SU-DHL-6 (cell line): ENCODE data around the gene COG2.

ENCODE experiments used
- H2AFZ ChIP-seq: fragments of 200-600 bp; sonication (generic); 2 replicates; pipeline ENCODE4 v1.6.1; 2014; ENCODE audit warnings: low read depth, mild to moderate bottlenecking, moderate library complexity, mixed read lengths, antibody characterized with exemption, low read length; ENCODE audit not compliant: severe bottlenecking
- H3F3A ChIP-seq: fragments of 200-600 bp; shearing (Covaris generic); 2 replicates; pipeline ENCODE4 v1.6.0; 2016; ENCODE audit warnings: antibody characterized with exemption, mild to moderate bottlenecking; ENCODE audit not compliant: insufficient read depth
- H3K27ac ChIP-seq: fragments of 200-600 bp; sonication (generic); 2 replicates; pipeline ENCODE4 v1.5.1; 2016; ENCODE audit warnings: low read depth, mild to moderate bottlenecking, low read length, moderate library complexity, mixed read lengths
- H3K27me3 ChIP-seq: fragments of 200-600 bp; sonication (generic), shearing (Covaris generic); 2 replicates; pipeline ENCODE4 v1.6.0; 2014; ENCODE audit warnings: mild to moderate bottlenecking, low read length
- H3K36me3 ChIP-seq: fragments of 200-600 bp; sonication (generic); 2 replicates; pipeline ENCODE4 v1.6.1; 2014; ENCODE audit warnings: mild to moderate bottlenecking, low read length, mixed read lengths
- H3K4me2 ChIP-seq: fragments of 300-600, 200-600 bp; shearing (Covaris generic), sonication (generic); 2 replicates; pipeline ENCODE4 v1.6.0; 2014; ENCODE audit warnings: low read length, low read depth, mild to moderate bottlenecking; ENCODE audit not compliant: poor library complexity, severe bottlenecking
- H3K4me3 ChIP-seq: fragments of 200-600 bp; sonication (generic); 2 replicates; pipeline ENCODE4 v1.5.1; 2014; ENCODE audit warnings: antibody characterized with exemption, low read length, mild to moderate bottlenecking, mixed read lengths; ENCODE audit not compliant: insufficient read depth, poor library complexity, severe bottlenecking
- H3K79me2 ChIP-seq: fragments of 200-600 bp; sonication (generic); 2 replicates; pipeline ENCODE4 v1.6.1; 2014; ENCODE audit warnings: mild to moderate bottlenecking, low read length, moderate library complexity; ENCODE audit not compliant: insufficient read depth
- H3K9ac ChIP-seq: fragments of 200-600 bp; sonication (generic); 2 replicates; pipeline ENCODE4 v1.7.0; 2014; ENCODE audit warnings: mild to moderate bottlenecking, low read length
- H3K9me2 ChIP-seq: fragments of 200-600 bp; sonication (generic); replicated peaks from 2 replicates; pipeline ENCODE4 v1.6.1; 2014; ENCODE audit warnings: low read length; ENCODE audit not compliant: insufficient read depth
- H3K9me3 ChIP-seq: fragments of 200-600 bp; sonication (generic); 2 replicates; pipeline ENCODE4 v1.6.1; 2014; ENCODE audit warnings: low read length, mixed read lengths; ENCODE audit not compliant: insufficient read depth
- H4K20me1 ChIP-seq: fragments of 200-600 bp; sonication (generic); 2 replicates; pipeline ENCODE4 v1.6.1; 2014; ENCODE audit warnings: low read depth, mild to moderate bottlenecking, antibody characterized with exemption, low read length, moderate library complexity, mixed read lengths
- EZH2phosphoT487 ChIP-seq: fragments of 200-600 bp; sonication (generic), shearing (Covaris generic); conservative IDR thresholded peaks from 2 replicates; pipeline ENCODE4 v1.6.1; 2018; ENCODE audit warnings: mild to moderate bottlenecking, antibody characterized with exemption, low read length, moderate library complexity, mixed read lengths
- TF ChIP-seq, protein P1 (sequence below): fragments of 200-600 bp; sonication (generic); IDR thresholded peaks from one replicate; pipeline ENCODE4 v1.5.1; 2017; ENCODE audit warnings: antibody characterized with exemption, mild to moderate bottlenecking, low read length, moderate library complexity; ENCODE audit not compliant: insufficient read depth, poor library complexity, severe bottlenecking

COG2 gene

DNA sequence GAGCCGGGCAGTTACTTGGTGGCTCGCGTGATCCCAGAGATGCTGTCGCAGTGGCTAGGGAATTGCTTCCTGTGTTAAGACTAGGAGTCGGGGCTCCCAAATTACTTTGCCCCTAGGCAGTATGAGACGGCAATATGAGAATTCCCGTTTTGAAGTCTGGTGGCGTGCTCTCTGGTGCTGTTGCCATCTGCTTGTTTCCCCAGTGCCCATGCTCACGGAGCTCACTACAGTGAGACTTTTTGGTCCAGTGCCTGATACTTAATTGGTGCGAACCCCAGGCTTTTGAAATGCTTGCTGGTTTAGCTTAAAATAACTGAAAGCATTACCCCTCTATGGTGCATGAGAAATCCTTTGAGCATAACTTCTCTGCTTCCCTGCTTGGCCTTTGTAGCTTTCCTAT lies 49.3 kb downstream of the COG2 start:
- Histone ChIP-seq H3K4me3 (no peak overlapping the region), H3K27me3 (no peaks in the 10 kb centered on the region), H3K27ac (no peak overlapping the region), H4K20me1 (no peaks in the 10 kb centered on the region), H2AFZ (no peak overlapping the region), H3K4me2 (no peak overlapping the region), H3K79me2 (no peaks in the 10 kb centered on the region), H3K9ac (no peak overlapping the region), H3K36me3 (peaks cover 27% of the 10 kb centered on the region), H3K9me2 (no peaks in the 10 kb centered on the region), H3F3A (no peaks in the 10 kb centered on the region), H3K9me3 (no peaks in the 10 kb centered on the region)
- no peak for TF ChIP-seq EZH2phosphoT487
- TF ChIP-seq, protein P1, sequence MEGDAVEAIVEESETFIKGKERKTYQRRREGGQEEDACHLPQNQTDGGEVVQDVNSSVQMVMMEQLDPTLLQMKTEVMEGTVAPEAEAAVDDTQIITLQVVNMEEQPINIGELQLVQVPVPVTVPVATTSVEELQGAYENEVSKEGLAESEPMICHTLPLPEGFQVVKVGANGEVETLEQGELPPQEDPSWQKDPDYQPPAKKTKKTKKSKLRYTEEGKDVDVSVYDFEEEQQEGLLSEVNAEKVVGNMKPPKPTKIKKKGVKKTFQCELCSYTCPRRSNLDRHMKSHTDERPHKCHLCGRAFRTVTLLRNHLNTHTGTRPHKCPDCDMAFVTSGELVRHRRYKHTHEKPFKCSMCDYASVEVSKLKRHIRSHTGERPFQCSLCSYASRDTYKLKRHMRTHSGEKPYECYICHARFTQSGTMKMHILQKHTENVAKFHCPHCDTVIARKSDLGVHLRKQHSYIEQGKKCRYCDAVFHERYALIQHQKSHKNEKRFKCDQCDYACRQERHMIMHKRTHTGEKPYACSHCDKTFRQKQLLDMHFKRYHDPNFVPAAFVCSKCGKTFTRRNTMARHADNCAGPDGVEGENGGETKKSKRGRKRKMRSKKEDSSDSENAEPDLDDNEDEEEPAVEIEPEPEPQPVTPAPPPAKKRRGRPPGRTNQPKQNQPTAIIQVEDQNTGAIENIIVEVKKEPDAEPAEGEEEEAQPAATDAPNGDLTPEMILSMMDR, result no peak

DNA sequence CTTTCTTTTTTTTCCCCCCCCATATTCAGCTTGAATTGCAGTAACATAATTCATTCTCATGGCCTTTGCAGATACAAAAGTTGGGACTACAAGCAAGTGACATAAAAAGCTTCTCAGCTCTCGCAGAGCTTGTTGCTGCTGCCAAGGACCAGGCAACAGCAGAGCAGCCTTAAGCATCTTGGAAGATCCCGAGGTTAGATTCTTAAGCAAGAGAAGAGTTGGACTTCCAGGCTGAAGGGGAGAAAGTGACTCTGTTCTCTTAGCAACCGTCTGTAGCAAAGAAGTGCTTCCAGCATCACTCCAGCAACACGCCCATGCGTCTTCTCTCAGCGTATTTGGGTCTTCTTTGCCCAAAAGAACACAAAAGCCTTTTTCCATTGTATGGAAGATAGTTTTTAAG lies 50.9 kb downstream of the COG2 start:
- H4K20me1 ChIP-seq, result no peaks in the 10 kb centered on the region
- no peaks in the 10 kb centered on the region for H3K79me2 ChIP-seq
- no peak overlapping the region for H3K4me3 ChIP-seq
- H3K4me2 ChIP-seq, result no peak overlapping the region
- H3K36me3 ChIP-seq, result peaks cover 15% of the 10 kb centered on the region
- no peak for TF ChIP-seq EZH2phosphoT487
- TF ChIP-seq, protein P1, result no peak
- H3F3A ChIP-seq, result no peaks in the 10 kb centered on the region
- H3K9ac ChIP-seq, result no peak overlapping the region
- H3K27ac ChIP-seq, result no peak overlapping the region
- no peak overlapping the region for H2AFZ ChIP-seq
- no peaks in the 10 kb centered on the region for H3K9me3 ChIP-seq
- H3K9me2 ChIP-seq, result no peaks in the 10 kb centered on the region
- no peaks in the 10 kb centered on the region for H3K27me3 ChIP-seq

DNA sequence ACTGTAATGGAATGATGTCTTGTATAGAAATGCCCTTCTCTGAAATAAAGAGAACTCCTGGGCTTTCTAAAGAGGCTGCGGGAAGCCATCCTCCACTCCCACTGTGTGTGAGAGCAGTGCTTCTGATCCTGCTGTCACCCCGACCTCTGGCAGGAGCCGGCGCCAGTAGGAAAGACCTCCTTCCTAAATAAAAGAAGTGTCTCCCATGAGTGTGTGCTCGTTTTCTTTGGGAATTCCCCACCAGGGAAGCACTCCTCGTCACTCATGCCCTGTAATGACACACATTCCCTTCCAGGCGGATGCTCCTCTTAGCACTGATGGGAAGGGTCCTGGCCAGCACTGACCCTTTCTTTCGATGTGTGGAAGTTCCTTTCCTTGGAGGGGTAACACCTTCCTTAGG lies 51.5 kb downstream of the COG2 start:
- Histone ChIP-seq H3K79me2 (no peaks in the 10 kb centered on the region), H3K4me3 (no peak overlapping the region), H3K27ac (no peak overlapping the region), H3K9me3 (no peaks in the 10 kb centered on the region), H3K9ac (no peak overlapping the region), H2AFZ (no peak overlapping the region), H3K4me2 (no peak overlapping the region), H3K36me3 (peaks cover 15% of the 10 kb centered on the region), H3F3A (no peaks in the 10 kb centered on the region), H3K9me2 (no peaks in the 10 kb centered on the region), H4K20me1 (no peaks in the 10 kb centered on the region), H3K27me3 (no peaks in the 10 kb centered on the region)
- TF ChIP-seq, protein P1, result no peak
- no peak for TF ChIP-seq EZH2phosphoT487
